Hair follicle dermal papilla cell (primary cell): ENCODE data around the gene SAFB2. TPM values are rescaled to one million over a fixed set of nuclear protein-coding genes. Genes with fewer than 3 reads are reported as not detected.

ENCODE experiments used
- small RNA-seq: library from RNA; depleted of rRNA; stranded (forward); fragments of <200 nt; gene quantifications from one replicate; pipeline ENCODE3, GENCODE V24; 2012
- total RNA-seq: library from RNA; depleted of rRNA; stranded (reverse); fragments of >200 nt; gene quantifications from 2 replicates; pipeline ENCODE4 v1.2.3, GENCODE V29; 2012

Gene SAFB2
- total RNA-seq = 27.3 and 29.8 TPM in 2 replicates

GRCh38 chr19:5622465-5623396, at the start of gene SAFB2, which contains the start of gene SAFB:
SAFB2 (minus strand) TSS chr19:5622776; CDS start chr19:5622715, 61 bp downstream.
SAFB (plus strand) TSS chr19:5623083; CDS start chr19:5623206, 123 bp downstream.

DNA sequence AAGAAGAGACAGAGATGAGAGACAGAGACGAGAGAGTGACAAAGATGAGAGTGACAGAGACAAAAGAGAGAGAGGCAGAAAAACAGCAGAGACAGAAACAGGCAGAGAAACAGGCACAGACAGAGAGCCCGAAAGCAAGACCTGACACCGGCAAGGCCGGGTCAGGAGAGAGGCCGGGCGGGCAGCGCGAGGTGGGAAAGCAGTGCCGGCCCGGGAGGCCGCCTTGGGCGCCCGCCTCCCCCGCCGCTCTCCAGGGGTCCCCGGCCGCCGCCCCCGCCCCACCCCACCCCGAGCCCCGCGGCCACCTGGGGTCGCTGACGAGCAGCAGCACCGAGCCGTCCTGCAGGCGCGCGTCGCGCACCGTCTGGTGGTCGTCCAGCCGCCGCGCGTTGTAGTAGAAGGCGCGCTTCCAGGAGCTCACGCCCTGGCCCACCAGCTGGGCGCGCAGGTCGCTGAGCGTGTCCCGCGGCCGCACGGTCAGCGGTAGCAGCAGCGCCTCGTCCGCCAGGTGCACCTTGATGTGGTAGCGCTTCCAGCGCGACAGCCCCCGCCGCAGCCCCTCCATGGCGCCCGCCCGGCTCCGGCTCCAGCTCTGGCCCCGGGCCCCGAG, 55.1 kb downstream of the SAFB2 start, which contains the start of gene TINCR:
Gene TINCR, minus strand, starts transcription at position 594 of the 610 bp plus-strand sequence.

Small RNAs within 50 kb of the gene (small RNA-seq; reads per million reads assigned to genes)
- gene SNRPEP4 = not detected

Other genes starting within 250 kb of the SAFB2 start
- gene ZNRF4, start 167.4 kb downstream of the SAFB2 start, total RNA-seq = not detected in 2 replicates
- gene TINCR, start 54.8 kb downstream of the SAFB2 start, total RNA-seq = under 0.01 TPM in 2 replicates
- gene SAFB, start 307 bp upstream of the SAFB2 start, total RNA-seq = 29.4 and 39.0 TPM in 2 replicates
- gene MICOS13, start 57.7 kb upstream of the SAFB2 start, total RNA-seq = 24.7 and 27.2 TPM in 2 replicates
- 14.1 and 15.2 TPM in 2 replicates for gene HSD11B1L, start 58.3 kb upstream of the SAFB2 start, total RNA-seq
- gene RPL36, start 67.5 kb upstream of the SAFB2 start, total RNA-seq = 142 and 198 TPM in 2 replicates
- gene LONP1, start 97.4 kb upstream of the SAFB2 start, total RNA-seq = 96.9 and 103 TPM in 2 replicates
- gene CATSPERD, start 97.9 kb upstream of the SAFB2 start, total RNA-seq = under 0.01 TPM in 1 of 2 replicates, not detected in the other
- 0.49 and 1.1 TPM in 2 replicates for gene PRR22, start 162.0 kb upstream of the SAFB2 start, total RNA-seq
- gene DUS3L, start 168.4 kb upstream of the SAFB2 start, total RNA-seq = 26.3 and 30.7 TPM in 2 replicates
- gene NRTN, start 182.3 kb upstream of the SAFB2 start, total RNA-seq = 0.16 TPM in 1 of 2 replicates, not detected in the other
- not detected in 2 replicates for gene FUT6, start 216.9 kb upstream of the SAFB2 start, total RNA-seq
- not detected in 2 replicates for gene FUT3, start 228.7 kb upstream of the SAFB2 start, total RNA-seq
- not detected in 2 replicates for gene FUT5, start 247.8 kb upstream of the SAFB2 start, total RNA-seq